HepG2 (cell line): Measurements from ENCODE around the gene VPS11. TPM values are rescaled to one million over a fixed set of nuclear protein-coding genes. Genes with fewer than 3 reads are reported as not detected.

Experiments used
- ARNTL ChIP-seq: sonication (generic); formaldehyde crosslinking; IDR thresholded peaks from 2 replicates; pipeline ENCODE4 v1.4.0; 2020; ENCODE audit warnings: mild to moderate bottlenecking, missing genetic modification reagents
- EHMT2 ChIP-seq: fragments of 200-600 bp; sonication (generic); IDR thresholded peaks from 2 replicates; pipeline ENCODE4 v1.7.0; 2017; ENCODE audit warnings: antibody characterized with exemption, low read depth, low read length, borderline replicate concordance
- FOXA3 ChIP-seq: IDR thresholded peaks from 2 replicates; pipeline ENCODE4 v1.6.1; 2016; ENCODE audit warnings: missing genetic modification reagents, missing compliant biosample characterization
- FOXC1 ChIP-seq: sonication (generic); formaldehyde crosslinking; IDR thresholded peaks from 2 replicates; pipeline ENCODE4 v1.8.0; 2022; ENCODE audit warnings: mild to moderate bottlenecking, missing genetic modification reagents, borderline replicate concordance
- HES4 ChIP-seq: sonication (generic); formaldehyde crosslinking; IDR thresholded peaks from 2 replicates; pipeline ENCODE4 v1.9.0; 2021; ENCODE audit warnings: mild to moderate bottlenecking, missing genetic modification reagents, borderline replicate concordance
- JUN ChIP-seq: sonication (generic); formaldehyde crosslinking; IDR thresholded peaks from 2 replicates; pipeline ENCODE4 v1.4.0; 2020; ENCODE audit warnings: mild to moderate bottlenecking, missing genetic modification reagents
- KMT2B ChIP-seq: IDR thresholded peaks from 2 replicates; pipeline ENCODE4 v1.6.1; 2016; ENCODE audit warnings: missing genetic modification reagents, missing compliant biosample characterization
- LCORL ChIP-seq, 2 experiments: fragments of 450-650 bp in 1 of 2; sonication (generic) in 1 of 2; formaldehyde crosslinking in 1 of 2; IDR thresholded peaks; 2 replicates each; pipeline versions ENCODE4 v1.5.0 to v1.6.1; 2017 to 2020; ENCODE audit warnings: antibody characterized with exemption in 1 of 2, missing genetic modification reagents in 1 of 2
- NFE2L1 ChIP-seq: sonication (generic); formaldehyde crosslinking; IDR thresholded peaks from 2 replicates; pipeline ENCODE4 v1.4.0; 2020; ENCODE audit warnings: missing genetic modification reagents, mild to moderate bottlenecking, borderline replicate concordance
- PLRG1 ChIP-seq: fragments of 450-650 bp; conservative IDR thresholded peaks from 2 replicates; pipeline ENCODE4 v1.6.1; 2016
- U2AF1 ChIP-seq: fragments of 200-400 bp; formaldehyde crosslinking; optimal IDR thresholded peaks from 2 replicates; pipeline ENCODE3; 2017; ENCODE audit warnings: mild to moderate bottlenecking, low read depth, low read length
- ZC3H13 ChIP-seq: sonication (generic); formaldehyde crosslinking; IDR thresholded peaks from 2 replicates; pipeline ENCODE4 v1.8.1; 2023; ENCODE audit warnings: mild to moderate bottlenecking, missing genetic modification reagents, moderate library complexity
- ZIK1 ChIP-seq: sonication (generic); formaldehyde crosslinking; IDR thresholded peaks from 2 replicates; pipeline ENCODE4 v1.5.0; 2020; ENCODE audit warnings: mild to moderate bottlenecking, low read depth, missing genetic modification reagents, borderline replicate concordance
- ZNF446 ChIP-seq: sonication (generic); formaldehyde crosslinking; IDR thresholded peaks from 2 replicates; pipeline ENCODE4 v1.5.0; 2020; ENCODE audit warnings: mild to moderate bottlenecking, missing genetic modification reagents
- ZNF460 ChIP-seq: sonication (generic); formaldehyde crosslinking; IDR thresholded peaks from 2 replicates; pipeline ENCODE4 v1.5.1; 2020; ENCODE audit warnings: missing genetic modification reagents, mild to moderate bottlenecking, borderline replicate concordance
- ZNF567 ChIP-seq: sonication (generic); formaldehyde crosslinking; IDR thresholded peaks from 2 replicates; pipeline ENCODE4 v1.8.1; 2023; ENCODE audit warnings: mild to moderate bottlenecking, missing genetic modification reagents, borderline replicate concordance
- ZNF761 ChIP-seq: sonication (generic); formaldehyde crosslinking; conservative IDR thresholded peaks from 2 replicates; pipeline ENCODE4 v1.4.0; 2020; ENCODE audit warnings: mild to moderate bottlenecking, missing genetic modification reagents
- polyA plus RNA-seq, 8 experiments: library from polyadenylated mRNA; depleted of rRNA in 3 of 8; stranded (reverse) in 7 of 8; unstranded in 1 of 8; fragments of >200 nt; fragmentation: Illumina TruSeq in 4 of 8; extraction: Trizol in 4 of 8; gene quantifications; 2 replicates each; pipeline versions ENCODE4 v1.2.1 to v1.2.3, GENCODE V29; 2011 to 2016; ENCODE audit warnings: low read depth in 4 of 8, missing spikeins in 1 of 8, mixed read lengths in 1 of 8; ENCODE audit not compliant: insufficient read depth in 1 of 8
- total RNA-seq, 5 experiments: library from RNA; depleted of rRNA; stranded (reverse); fragments of >200 nt; fragmentation: Illumina TruSeq; extraction: Trizol; gene quantifications; 2 replicates each; pipeline ENCODE4 v1.2.3, GENCODE V29; 2016; ENCODE audit warnings: low read depth in 1 of 5
- TF ChIP-seq, protein P1 (sequence below): sonication (generic); formaldehyde crosslinking; IDR thresholded peaks from 2 replicates; pipeline ENCODE4 v1.5.1; 2020; ENCODE audit warnings: missing genetic modification reagents, mild to moderate bottlenecking, borderline replicate concordance
- TF ChIP-seq, protein P2 (sequence below): sonication (generic); formaldehyde crosslinking; IDR thresholded peaks from 2 replicates; pipeline ENCODE4 v1.4.0; 2020; ENCODE audit warnings: missing genetic modification reagents; ENCODE audit errors: not compliant biosample characterization
- TF ChIP-seq, protein P3 (sequence below): sonication (generic); formaldehyde crosslinking; IDR thresholded peaks from 2 replicates; pipeline ENCODE4 v1.5.0; 2020; ENCODE audit warnings: mild to moderate bottlenecking, missing genetic modification reagents

The VPS11 gene
- total and polyA plus RNA-seq, 2 of the 13 experiments (the other 11 are each of a cell fraction or from before 2014, with no cell fraction given) = 13.7 to 21.6 TPM

DNA sequence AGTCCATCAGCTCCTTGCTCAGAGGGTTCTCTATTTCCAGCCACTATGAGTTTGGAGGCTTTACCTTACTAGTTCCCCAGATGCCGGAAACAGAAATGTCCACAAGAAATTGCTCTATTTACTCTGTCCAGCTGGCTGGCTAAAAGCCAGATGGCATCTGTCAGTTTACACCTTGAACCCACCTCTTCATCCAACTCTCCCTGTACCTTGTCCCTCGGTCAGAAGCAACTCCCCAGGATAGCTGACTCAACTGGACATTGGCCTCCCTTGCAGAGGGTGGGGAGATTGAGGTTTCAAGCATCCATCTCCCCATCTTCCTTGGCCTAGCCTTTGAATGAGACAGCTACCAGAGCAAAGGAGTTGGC is 41.2 kb downstream of the VPS11 start (continued):
- peak; percentile 20; the same call in 1 of the 2 replicates for TF ChIP-seq ZNF460 (CRISPR knock-in tag)
- TF ChIP-seq, protein P1, sequence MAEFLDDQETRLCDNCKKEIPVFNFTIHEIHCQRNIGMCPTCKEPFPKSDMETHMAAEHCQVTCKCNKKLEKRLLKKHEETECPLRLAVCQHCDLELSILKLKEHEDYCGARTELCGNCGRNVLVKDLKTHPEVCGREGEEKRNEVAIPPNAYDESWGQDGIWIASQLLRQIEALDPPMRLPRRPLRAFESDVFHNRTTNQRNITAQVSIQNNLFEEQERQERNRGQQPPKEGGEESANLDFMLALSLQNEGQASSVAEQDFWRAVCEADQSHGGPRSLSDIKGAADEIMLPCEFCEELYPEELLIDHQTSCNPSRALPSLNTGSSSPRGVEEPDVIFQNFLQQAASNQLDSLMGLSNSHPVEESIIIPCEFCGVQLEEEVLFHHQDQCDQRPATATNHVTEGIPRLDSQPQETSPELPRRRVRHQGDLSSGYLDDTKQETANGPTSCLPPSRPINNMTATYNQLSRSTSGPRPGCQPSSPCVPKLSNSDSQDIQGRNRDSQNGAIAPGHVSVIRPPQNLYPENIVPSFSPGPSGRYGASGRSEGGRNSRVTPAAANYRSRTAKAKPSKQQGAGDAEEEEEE (CRISPR knock-in tag) = no peak
- TF ChIP-seq ZNF761 (CRISPR knock-in tag) = no peak
- TF ChIP-seq FOXA3 = peak; percentile 79
- TF ChIP-seq U2AF1 = no peak
- no peak for TF ChIP-seq PLRG1
- TF ChIP-seq, protein P2, sequence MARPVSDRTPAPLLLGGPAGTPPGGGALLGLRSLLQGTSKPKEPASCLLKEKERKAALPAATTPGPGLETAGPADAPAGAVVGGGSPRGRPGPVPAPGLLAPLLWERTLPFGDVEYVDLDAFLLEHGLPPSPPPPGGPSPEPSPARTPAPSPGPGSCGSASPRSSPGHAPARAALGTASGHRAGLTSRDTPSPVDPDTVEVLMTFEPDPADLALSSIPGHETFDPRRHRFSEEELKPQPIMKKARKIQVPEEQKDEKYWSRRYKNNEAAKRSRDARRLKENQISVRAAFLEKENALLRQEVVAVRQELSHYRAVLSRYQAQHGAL (CRISPR knock-in tag) = no peak
- TF ChIP-seq LCORL (IDR thresholded peaks at IDR 0.05) = 0 out of 2 replicates have a peak, but pooled peaks have one; percentile 24
- 0 out of 2 replicates have a peak, but pooled peaks have one; percentile 49 for TF ChIP-seq LCORL (CRISPR knock-in tag; IDR thresholded peaks at IDR 0.05)
- peak; percentile 4; the same call in 1 of the 2 replicates for TF ChIP-seq KMT2B (CRISPR knock-in tag)
- no peak for TF ChIP-seq ZNF446
- TF ChIP-seq ZIK1 (CRISPR knock-in tag) = no peak
- TF ChIP-seq FOXC1 (CRISPR knock-in tag) = no peak
- TF ChIP-seq ZC3H13 = no peak
- TF ChIP-seq JUN = no peak
- TF ChIP-seq, protein P3, sequence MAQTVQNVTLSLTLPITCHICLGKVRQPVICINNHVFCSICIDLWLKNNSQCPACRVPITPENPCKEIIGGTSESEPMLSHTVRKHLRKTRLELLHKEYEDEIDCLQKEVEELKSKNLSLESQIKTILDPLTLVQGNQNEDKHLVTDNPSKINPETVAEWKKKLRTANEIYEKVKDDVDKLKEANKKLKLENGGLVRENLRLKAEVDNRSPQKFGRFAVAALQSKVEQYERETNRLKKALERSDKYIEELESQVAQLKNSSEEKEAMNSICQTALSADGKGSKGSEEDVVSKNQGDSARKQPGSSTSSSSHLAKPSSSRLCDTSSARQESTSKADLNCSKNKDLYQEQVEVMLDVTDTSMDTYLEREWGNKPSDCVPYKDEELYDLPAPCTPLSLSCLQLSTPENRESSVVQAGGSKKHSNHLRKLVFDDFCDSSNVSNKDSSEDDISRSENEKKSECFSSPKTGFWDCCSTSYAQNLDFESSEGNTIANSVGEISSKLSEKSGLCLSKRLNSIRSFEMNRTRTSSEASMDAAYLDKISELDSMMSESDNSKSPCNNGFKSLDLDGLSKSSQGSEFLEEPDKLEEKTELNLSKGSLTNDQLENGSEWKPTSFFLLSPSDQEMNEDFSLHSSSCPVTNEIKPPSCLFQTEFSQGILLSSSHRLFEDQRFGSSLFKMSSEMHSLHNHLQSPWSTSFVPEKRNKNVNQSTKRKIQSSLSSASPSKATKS (CRISPR knock-in tag) = no peak
- peak; percentile 42; the same call in 1 of the 2 replicates for TF ChIP-seq EHMT2
- no peak for TF ChIP-seq HES4 (CRISPR knock-in tag)
- TF ChIP-seq NFE2L1 (CRISPR knock-in tag) = no peak
- no peak for TF ChIP-seq ARNTL
- no peak for TF ChIP-seq ZNF567 (CRISPR knock-in tag)
